Stimulated activated CD8-positive, alpha-beta memory T cell treated with anti-CD3 and anti-CD28 coated beads, Interleukin-7, amount 100 ng/mL, for 4 hours (primary cell): ENCODE results near the gene ST3GAL5.

ENCODE experiments used
- DNase-seq, 2 donors: peaks; one replicate each; pipeline ENCODE4 v3.0.0-alpha.2; 2020; ENCODE audit warnings: low read depth in 2 of 2

The ST3GAL5 gene

GRCh38 chr2:85866165-85866659 lies 22.6 kb downstream of the ST3GAL5 start:
- DNase-seq: no peak

GRCh38 chr2:85865539-85866164 lies 23.1 kb downstream of the ST3GAL5 start:
- DNase-seq: no peak

GRCh38 chr2:85864654-85865053 lies 24.1 kb downstream of the ST3GAL5 start:
- no peak for DNase-seq

GRCh38 chr2:85862426-85862825 lies 26.4 kb downstream of the ST3GAL5 start:
- peak; percentile 12 to 54 for DNase-seq

GRCh38 chr2:85861650-85862049 lies 27.1 kb downstream of the ST3GAL5 start:
- no peak for DNase-seq

GRCh38 chr2:85861180-85861579 lies 27.6 kb downstream of the ST3GAL5 start:
- no peak for DNase-seq

- DNase-seq: no peak
These were observed 29.9 kb downstream of the ST3GAL5 start for GRCh38 chr2:85858841-85859240.

- DNase-seq: no peak
These were observed 33.9 kb downstream of the ST3GAL5 start for GRCh38 chr2:85854897-85855296.

- DNase-seq: no peak
These were observed 34.7 kb downstream of the ST3GAL5 start for GRCh38 chr2:85854166-85854509.

GRCh38 chr2:85853499-85854165 lies 35.2 kb downstream of the ST3GAL5 start:
- no peak for DNase-seq

GRCh38 chr2:85852937-85853498 lies 35.8 kb downstream of the ST3GAL5 start:
- peak; percentile 54 to 61 for DNase-seq

GRCh38 chr2:85852152-85852840 lies 36.5 kb downstream of the ST3GAL5 start:
- no peak for DNase-seq

- DNase-seq: no peak
These were observed 37.3 kb downstream of the ST3GAL5 start for GRCh38 chr2:85851253-85852151.

GRCh38 chr2:85850451-85850850 lies 38.3 kb downstream of the ST3GAL5 start:
- no peak for DNase-seq

- DNase-seq: no peak
These were observed 41.7 kb downstream of the ST3GAL5 start for GRCh38 chr2:85847051-85847588.

- DNase-seq: no peak
These were observed 42.4 kb downstream of the ST3GAL5 start for GRCh38 chr2:85846411-85846810.

GRCh38 chr2:85844486-85844885 lies 44.3 kb downstream of the ST3GAL5 start:
- DNase-seq: no peak

GRCh38 chr2:85843543-85843942 lies 45.2 kb downstream of the ST3GAL5 start:
- DNase-seq: no peak

GRCh38 chr2:85840091-85840490 lies 48.7 kb downstream of the ST3GAL5 start:
- no peak for DNase-seq

GRCh38 chr2:85839461-85839860 lies 49.3 kb downstream of the ST3GAL5 start:
- DNase-seq: no peak

GRCh38 chr2:85838641-85839040 lies 50.1 kb downstream of the ST3GAL5 start:
- DNase-seq: no peak
